ENCODE results near the gene RCC2.

DNA sequence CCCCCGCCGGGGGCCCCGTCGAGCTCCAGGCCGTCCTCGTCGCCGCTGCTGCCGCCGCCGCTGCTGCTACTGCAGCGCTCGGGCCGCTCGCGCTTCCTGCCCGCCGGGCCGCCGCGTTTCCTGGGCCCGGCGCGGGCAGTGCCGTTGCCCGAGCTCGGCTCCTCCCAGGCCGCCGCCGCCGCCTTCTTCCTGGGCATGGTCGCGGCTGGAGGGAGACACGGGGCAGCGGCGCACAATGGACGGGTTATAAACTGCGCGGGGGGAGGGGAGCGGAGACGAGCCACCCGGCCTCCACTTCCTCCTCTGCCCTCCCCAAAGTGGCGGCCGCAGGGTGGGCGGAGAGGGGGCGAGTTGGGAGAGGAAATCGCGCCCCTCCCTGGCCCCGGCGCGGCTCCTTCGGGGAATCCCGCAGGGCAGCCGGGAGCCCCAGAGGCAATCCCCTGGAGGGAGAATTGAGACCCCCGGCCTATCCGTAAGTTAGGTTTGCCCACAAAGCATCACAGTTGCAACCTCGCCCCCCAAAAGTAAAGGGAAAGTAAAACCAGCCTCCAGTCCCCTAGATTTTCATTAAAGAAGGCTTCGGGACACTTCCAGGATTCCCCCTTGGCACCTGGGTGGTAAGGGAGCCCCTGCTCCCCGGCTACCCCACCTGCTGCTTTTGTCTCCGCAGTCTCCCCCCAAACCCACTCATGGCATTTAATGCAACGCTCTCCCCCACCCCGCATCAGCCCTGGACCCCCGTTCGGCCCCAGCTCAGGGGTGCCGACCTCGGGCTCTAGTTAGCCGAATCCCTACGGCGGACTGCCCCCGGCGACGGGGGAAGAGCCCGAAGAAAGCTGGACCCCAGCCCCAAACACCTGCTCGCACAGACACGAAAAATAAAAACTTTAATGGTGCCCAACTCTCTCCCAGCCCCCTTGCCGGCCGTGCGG, 893 bp downstream of the RCC2 start:
- TF ChIP-seq, protein P1, sequence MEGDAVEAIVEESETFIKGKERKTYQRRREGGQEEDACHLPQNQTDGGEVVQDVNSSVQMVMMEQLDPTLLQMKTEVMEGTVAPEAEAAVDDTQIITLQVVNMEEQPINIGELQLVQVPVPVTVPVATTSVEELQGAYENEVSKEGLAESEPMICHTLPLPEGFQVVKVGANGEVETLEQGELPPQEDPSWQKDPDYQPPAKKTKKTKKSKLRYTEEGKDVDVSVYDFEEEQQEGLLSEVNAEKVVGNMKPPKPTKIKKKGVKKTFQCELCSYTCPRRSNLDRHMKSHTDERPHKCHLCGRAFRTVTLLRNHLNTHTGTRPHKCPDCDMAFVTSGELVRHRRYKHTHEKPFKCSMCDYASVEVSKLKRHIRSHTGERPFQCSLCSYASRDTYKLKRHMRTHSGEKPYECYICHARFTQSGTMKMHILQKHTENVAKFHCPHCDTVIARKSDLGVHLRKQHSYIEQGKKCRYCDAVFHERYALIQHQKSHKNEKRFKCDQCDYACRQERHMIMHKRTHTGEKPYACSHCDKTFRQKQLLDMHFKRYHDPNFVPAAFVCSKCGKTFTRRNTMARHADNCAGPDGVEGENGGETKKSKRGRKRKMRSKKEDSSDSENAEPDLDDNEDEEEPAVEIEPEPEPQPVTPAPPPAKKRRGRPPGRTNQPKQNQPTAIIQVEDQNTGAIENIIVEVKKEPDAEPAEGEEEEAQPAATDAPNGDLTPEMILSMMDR (conservative IDR thresholded peaks at IDR 0.05 in 1 of 2, IDR thresholded peaks at IDR 0.05 in 1 of 2; ENCODE audit: low read depth in 1 of 2, low read length in 2 of 2): no peak
- TF ChIP-seq EZH2 (IDR thresholded peaks at IDR 0.05; ENCODE audit: low read length, missing control alignments): no peak
